Brain microvascular endothelial cell (primary cell): ENCODE results near the gene CTNND2.

Experiments used
- DNase-seq: peaks from one replicate; pipeline ENCODE4 v3.0.0-alpha.2; 2020
- H3K27ac ChIP-seq: fragments of 250-450 bp; sonication (Bioruptor Pico); 2 replicates; pipeline ENCODE4 v1.5.1; 2020; ENCODE audit warnings: mild to moderate bottlenecking, moderate library complexity
- H3K27me3 ChIP-seq: fragments of 250-450 bp; sonication (Bioruptor Pico); replicated peaks from 2 replicates; pipeline ENCODE4 v1.5.1; 2020; ENCODE audit warnings: mild to moderate bottlenecking
- H3K36me3 ChIP-seq: fragments of 250-450 bp; sonication (Bioruptor Pico); replicated peaks from 2 replicates; pipeline ENCODE4 v1.5.1; 2020; ENCODE audit warnings: mild to moderate bottlenecking
- H3K4me3 ChIP-seq: 2 replicates; pipeline ENCODE4 v1.5.1; 2011; ENCODE audit warnings: low read depth, mild to moderate bottlenecking, control low read depth, low read length, moderate library complexity
- CTCF ChIP-seq: IDR thresholded peaks from 2 replicates; pipeline ENCODE4 v1.5.1; 2011; ENCODE audit warnings: low read depth, mild to moderate bottlenecking, moderate library complexity, low read length, control low read depth, inconsistent platforms; ENCODE audit errors: missing control alignments
- in situ Hi-C: cut with HindIII; loops from 2 replicates; pipeline ENCODE4 v1.10.0; 2017; ENCODE audit warnings: low sequenced_read_pairs, low pct_ligation_motif_present

CTNND2 gene

GRCh38 chr5:10975945-10976344 lies 928.3 kb downstream of the CTNND2 start:
- Histone ChIP-seq H3K27ac (no peak overlapping the region), H3K27me3 (no peaks in the 10 kb centered on the region), H3K4me3 (no peak overlapping the region), H3K36me3 (no peaks in the 10 kb centered on the region)
- TF ChIP-seq CTCF = no peak
- in situ Hi-C loops = no loop called here
- no peak for DNase-seq

- Histone ChIP-seq H3K27ac (no peak overlapping the region), H3K36me3 (no peaks in the 10 kb centered on the region), H3K27me3 (no peaks in the 10 kb centered on the region), H3K4me3 (no peak overlapping the region)
- in situ Hi-C loops = no loop called here
- no peak for DNase-seq
- TF ChIP-seq CTCF = no peak
Measured at GRCh38 chr5:10974850-10975249, 929.4 kb downstream of the CTNND2 start.

- no peak for DNase-seq
- H3K4me3 ChIP-seq = no peak overlapping the region
- TF ChIP-seq CTCF = no peak
- H3K36me3 ChIP-seq = no peaks in the 10 kb centered on the region
- in situ Hi-C loops = no loop called here
- no peak overlapping the region for H3K27ac ChIP-seq
- no peaks in the 10 kb centered on the region for H3K27me3 ChIP-seq
Measured at GRCh38 chr5:10973316-10973715, 930.9 kb downstream of the CTNND2 start.

- Histone ChIP-seq H3K27ac (no peak overlapping the region), H3K36me3 (no peaks in the 10 kb centered on the region), H3K4me3 (no peak overlapping the region), H3K27me3 (no peaks in the 10 kb centered on the region)
- no peak for TF ChIP-seq CTCF
- in situ Hi-C loops = no loop called here
- no peak for DNase-seq
Measured at GRCh38 chr5:10969684-10970180, 934.5 kb downstream of the CTNND2 start.

GRCh38 chr5:10964806-10965205 lies 939.4 kb downstream of the CTNND2 start:
- no peak for TF ChIP-seq CTCF
- Histone ChIP-seq H3K36me3 (no peaks in the 10 kb centered on the region), H3K27ac (no peak overlapping the region), H3K4me3 (no peak overlapping the region), H3K27me3 (no peaks in the 10 kb centered on the region)
- no peak for DNase-seq
- in situ Hi-C loops = no loop called here

GRCh38 chr5:10958728-10959127 lies 945.5 kb downstream of the CTNND2 start:
- no peak overlapping the region for H3K4me3 ChIP-seq
- H3K36me3 ChIP-seq = no peaks in the 10 kb centered on the region
- in situ Hi-C loops = no loop called here
- no peak for DNase-seq
- no peaks in the 10 kb centered on the region for H3K27me3 ChIP-seq
- H3K27ac ChIP-seq = no peak overlapping the region
- TF ChIP-seq CTCF = no peak
